ACHN (cell line): ENCODE results near the gene CPNE7.
"Not testable (repeated sequence)": the region's sequence is repeated elsewhere in the genome, so short reads cannot be mapped to it uniquely, and the experiment has no call there.

Experiments used
- DNase-seq: peaks from one replicate; pipeline ENCODE4 v3.0.0-alpha.2; 2015
- in situ Hi-C: cut with HindIII; loops from 2 replicates; pipeline ENCODE4 v1.10.0; 2017; ENCODE audit warnings: low sequenced_read_pairs, low pct_ligation_motif_present, low pct_unique_long_range_greater_than_20kb

The CPNE7 gene

DNA sequence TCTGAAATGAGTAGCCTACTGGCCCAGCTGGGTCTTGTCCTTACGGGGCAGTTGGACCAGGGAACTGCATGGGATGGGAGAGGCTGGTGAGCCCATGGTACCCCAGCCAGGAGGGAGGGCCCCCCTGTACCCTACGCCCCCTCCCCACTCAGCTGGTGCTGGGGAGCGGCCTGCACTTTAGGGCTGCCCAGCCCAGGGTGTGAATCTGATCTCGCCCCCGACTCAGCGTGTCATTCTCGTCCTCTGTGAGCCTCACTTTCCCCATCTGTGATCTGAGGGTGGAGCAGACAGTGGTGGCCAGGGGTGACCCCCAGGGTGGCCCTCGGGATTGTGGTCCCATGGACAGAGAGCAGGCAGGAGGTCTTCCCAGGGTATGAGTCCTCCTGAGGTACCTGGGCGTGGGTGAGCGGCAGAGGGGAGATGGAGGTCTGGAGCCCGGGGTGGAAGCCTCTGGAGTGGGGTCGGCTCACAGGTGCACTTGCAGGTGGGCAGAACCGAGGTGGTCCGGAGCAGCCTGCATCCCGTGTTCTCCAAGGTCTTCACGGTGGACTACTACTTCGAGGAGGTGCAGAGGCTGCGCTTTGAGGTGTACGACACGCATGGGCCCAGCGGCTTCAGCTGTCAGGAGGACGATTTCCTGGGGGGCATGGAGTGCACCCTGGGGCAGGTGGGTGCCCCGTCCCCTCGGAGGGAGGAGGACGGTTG, 1.6 kb downstream of the CPNE7 start:
- no peak for DNase-seq
- in situ Hi-C loops: no loop called here

- no peak for DNase-seq
These were observed 3.8 kb downstream of the CPNE7 start for GRCh38 chr16:89579351-89579750.

DNA sequence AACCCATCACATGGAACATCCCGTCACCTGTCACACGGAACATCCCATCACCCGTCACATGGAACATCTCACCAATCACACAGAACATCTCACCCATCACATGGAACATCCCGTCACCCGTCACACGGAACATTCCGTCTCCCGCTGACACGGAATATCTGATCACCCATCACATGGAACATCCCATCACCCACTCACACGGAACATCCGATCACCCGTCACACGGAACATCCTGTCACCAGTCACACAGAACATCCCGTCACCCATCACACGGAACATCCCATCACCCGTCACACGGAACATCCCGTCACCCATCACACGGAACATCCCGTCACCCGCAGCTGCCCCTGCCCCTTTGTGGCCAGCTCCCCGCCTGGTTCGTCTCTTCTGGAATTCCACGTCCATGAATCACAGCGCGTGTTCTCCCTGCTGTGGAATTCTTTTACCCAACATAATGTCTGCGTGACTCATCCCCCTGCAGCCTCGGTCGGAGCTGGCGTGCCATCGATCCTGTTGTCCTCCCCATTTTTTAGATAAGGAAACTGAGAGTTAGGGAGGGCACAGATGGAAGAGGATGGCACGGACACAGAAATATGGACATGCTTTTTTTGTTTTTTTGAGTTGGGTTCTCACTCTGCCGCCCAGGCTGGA, 5.6 kb downstream of the CPNE7 start:
- in situ Hi-C loops: no loop called here
- DNase-seq: peak; percentile 100

More at GRCh38 chr16:89579351-89579750, 3.8 kb downstream of the CPNE7 start:
- in situ Hi-C loops: no loop called here

- peak; percentile 47 for DNase-seq
- in situ Hi-C loops: no loop called here
These were observed 6.5 kb downstream of the CPNE7 start for GRCh38 chr16:89581861-89582563.

GRCh38 chr16:89582614-89583196, 7.1 kb downstream of the CPNE7 start:
- no peak for DNase-seq
- in situ Hi-C loops: no loop called here

DNA sequence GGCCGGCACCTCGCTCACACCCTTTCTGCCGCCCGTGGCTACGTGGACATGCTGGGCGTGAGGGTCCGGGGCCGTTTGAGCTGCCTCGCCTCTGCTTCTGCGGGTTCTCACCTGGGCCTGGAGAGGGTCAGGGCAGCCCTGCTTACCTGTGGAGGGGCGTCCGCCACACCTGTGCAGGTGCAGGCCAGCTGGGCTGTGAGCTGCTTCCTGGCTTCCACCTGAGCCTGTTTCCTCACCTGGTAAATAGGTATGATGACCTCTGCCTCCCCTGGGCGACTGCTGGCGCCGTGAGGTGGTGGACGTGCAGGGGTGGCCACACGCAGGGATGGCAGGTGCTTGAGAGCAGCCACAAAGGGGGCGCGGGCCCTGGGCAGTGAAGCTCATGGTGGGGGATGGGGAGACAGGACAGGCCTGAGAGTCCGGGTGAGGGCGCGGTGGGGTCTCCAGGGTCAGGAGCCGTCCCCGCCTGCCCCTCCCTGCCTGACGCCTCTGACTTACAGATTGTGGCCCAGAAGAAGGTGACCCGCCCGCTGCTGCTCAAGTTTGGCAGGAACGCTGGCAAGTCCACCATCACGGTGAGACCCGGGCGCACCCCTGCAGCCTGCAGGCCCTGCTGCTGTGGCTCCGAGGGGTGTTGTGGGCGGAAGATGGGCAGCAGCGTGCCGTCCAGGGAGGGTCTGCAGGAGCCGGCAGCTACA, 7.8 kb downstream of the CPNE7 start:
- in situ Hi-C loops: no loop called here
- no peak for DNase-seq

- DNase-seq: no peak
- in situ Hi-C loops: no loop called here
These were observed 8.5 kb downstream of the CPNE7 start for GRCh38 chr16:89583895-89584644.

- in situ Hi-C loops: no loop called here
These were observed 9.4 kb downstream of the CPNE7 start for GRCh38 chr16:89584768-89585549.

GRCh38 chr16:89586218-89586617, 10.7 kb downstream of the CPNE7 start:
- in situ Hi-C loops: no loop called here
- no peak for DNase-seq

More at GRCh38 chr16:89584768-89585549, 9.4 kb downstream of the CPNE7 start:
- DNase-seq: no peak

DNA sequence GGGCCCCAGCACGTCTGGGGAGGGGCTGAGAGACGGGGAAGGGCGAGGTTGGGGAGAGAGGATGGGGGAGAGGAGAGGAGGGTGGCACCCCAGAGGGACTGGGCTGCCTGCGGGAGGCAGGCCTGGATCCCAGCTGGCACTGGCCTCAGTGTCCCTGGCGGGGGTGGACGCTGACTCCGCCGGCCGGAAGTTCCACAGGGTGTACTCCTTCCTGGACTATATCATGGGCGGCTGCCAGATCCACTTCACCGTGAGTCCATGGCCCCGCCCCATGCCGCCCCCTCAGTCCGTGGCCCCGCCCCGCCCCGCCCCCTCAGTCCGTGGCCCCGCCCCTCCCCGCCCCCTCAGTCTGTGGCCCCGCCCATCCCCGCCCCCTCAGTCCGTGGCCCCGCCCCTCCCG, 11.3 kb downstream of the CPNE7 start:
- no peak for DNase-seq
- in situ Hi-C loops: no loop called here

DNA sequence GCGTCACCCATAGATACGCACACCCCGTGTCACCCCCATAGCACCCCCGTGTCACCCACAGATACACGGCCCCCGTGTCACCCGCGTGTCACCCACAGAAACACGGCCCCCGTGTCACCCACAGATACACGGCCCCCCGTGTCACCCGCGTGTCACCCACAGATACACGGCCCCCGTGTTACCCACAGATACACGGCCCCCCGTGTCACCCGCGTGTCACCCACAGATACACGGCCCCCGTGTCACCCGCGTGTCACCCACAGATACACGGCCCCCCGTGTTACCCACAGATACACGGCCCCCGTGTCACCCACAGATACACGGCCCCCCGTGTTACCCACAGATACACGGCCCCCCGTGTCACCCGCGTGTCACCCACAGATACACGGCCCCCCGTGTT, 12.1 kb downstream of the CPNE7 start:
- in situ Hi-C loops, DNase-seq: not testable (repeated sequence)

- in situ Hi-C loops: no loop called here
- no peak for DNase-seq
These were observed 13.0 kb downstream of the CPNE7 start for GRCh38 chr16:89588413-89589109.

DNA sequence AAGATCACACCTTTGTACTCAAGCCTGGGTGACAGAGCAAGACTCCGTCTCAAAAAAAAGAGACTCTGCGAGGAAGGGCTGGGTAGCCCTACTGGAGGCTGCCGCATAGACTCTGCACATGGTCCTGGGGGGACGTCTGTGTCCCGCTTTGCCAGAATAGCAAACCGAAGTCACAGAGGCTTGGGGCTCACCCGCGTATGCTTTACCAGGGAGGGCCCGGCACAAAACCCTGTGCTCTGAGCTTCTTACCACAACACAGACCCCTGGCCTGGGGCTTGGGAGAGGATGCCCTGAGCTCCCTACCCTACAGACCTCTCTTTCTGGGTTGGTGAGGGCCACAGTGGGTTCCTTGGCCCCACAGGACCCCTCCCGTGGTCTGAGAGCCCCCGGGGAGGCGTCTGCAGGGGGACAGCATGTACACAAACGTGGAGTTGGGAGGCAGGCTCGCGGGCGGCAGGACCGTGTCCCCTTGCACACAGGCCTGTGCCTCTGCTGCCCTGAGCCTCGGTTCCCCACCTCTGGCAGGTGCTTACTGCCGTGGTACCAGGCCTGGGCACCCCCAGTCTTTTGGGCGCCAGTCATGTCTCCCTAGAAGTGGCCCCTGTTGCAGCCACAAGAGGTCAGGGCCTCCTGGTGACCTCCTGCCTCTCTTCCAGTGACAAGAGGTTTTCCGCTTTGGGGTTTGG, 13.8 kb downstream of the CPNE7 start:
- DNase-seq: no peak
- in situ Hi-C loops: no loop called here

DNA sequence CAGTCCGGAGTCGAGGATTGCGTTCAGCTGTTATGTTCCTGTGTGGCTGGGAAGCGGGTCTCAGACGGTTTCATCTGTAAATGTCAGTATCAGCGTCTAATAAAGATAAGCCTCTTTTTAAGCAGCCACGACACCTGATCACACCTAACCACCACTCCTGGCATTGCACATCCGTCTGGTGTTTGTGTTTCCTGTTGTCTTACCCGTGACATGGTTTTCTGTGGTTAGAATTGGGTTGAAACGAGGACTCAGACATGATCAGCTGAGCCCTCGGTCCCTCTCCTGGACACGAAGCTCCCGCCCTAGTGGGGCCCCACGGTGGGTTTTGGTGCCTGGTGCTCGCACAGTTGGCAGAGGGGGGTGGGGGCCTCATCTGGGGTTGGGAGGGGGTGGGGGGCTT, 18.3 kb downstream of the CPNE7 start:
- no peak for DNase-seq
- in situ Hi-C loops: no loop called here

- in situ Hi-C loops: no loop called here
These were observed 19.9 kb downstream of the CPNE7 start for GRCh38 chr16:89595330-89596060.

More at GRCh38 chr16:89595330-89596060, 19.9 kb downstream of the CPNE7 start:
- no peak for DNase-seq
